Measurements from ENCODE around the gene FSTL5. TPM values are rescaled to one million over a fixed set of nuclear protein-coding genes. Genes with fewer than 3 reads are reported as not detected.
"Not testable (repeated sequence)": the region's sequence is repeated elsewhere in the genome, so short reads cannot be mapped to it uniquely, and the experiment has no call there.

Gene FSTL5
- total RNA-seq, 1 donor from 2014 or later: not detected

DNA sequence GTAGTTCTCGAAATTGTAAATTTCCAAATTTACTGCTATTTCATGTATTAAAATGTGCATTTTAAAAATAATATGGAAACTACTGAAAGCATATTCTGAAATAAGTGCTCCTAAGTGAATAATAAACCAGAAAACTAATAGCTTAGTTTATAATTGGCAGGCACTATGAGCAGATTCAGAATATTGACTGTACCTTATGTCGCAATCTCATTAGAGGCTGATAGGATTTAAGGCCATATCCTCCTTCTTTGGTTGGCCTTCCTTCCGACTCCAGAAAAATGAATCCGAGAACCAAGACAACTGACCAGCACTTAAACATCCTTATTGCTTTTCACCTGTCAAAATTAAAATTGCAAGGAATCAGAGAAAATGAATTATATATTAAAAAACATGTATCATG is 52.7 kb downstream of the FSTL5 start:
- DNase-seq (ENCODE audit: missing footprints) (no peak), ATAC-seq (no peak)
- intact Hi-C loops (cut with DNase I): no loop called here

GRCh38 chr4:162104459-162105124 is 59.2 kb downstream of the FSTL5 start:
- no peak for ATAC-seq
- intact Hi-C loops (cut with DNase I): no loop called here

DNA sequence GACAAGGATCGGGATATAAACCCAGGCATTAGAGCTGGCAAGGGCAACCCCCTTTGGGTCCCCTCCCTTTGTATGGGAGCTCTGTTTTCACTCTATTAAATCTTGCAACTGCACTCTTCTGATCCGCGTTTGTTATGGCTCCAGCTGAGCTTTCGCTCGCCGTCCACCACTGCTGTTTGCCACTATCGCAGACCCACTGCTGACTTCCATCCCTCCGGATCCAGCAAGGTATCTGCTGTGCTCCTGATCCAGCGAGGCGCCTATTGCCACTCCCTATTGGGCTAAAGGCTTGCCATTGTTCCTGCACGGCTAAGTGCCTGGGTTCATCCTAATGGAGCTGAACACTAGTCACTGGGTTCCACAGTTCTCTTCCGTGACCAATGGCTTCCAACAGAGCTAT is 59.9 kb downstream of the FSTL5 start:
- DNase-seq (ENCODE audit: missing footprints); ATAC-seq; intact Hi-C loops (cut with DNase I): not testable (repeated sequence)

More at GRCh38 chr4:162104459-162105124, 59.2 kb downstream of the FSTL5 start:
- DNase-seq (ENCODE audit: missing footprints): no peak

DNA sequence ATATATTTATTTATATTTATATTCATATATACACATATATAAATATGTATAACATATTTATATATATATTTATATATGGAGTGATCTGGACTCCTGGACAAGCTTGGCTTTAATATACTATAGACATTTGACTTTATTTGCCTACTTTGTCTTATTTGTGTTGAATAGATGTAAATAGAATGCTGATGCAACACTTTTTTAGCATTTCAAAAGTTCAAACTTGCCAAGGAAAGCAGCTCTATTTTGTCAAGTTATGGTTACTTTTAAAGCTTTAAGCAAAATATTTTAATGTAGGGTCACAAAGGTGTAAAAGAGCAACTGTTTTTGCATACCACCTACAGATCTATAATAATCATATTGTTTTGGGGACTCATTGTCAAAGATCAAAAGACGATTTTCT is 61.1 kb downstream of the FSTL5 start:
- DNase-seq (ENCODE audit: missing footprints) (no peak), ATAC-seq (no peak)
- intact Hi-C loops (cut with DNase I): no loop called here

DNA sequence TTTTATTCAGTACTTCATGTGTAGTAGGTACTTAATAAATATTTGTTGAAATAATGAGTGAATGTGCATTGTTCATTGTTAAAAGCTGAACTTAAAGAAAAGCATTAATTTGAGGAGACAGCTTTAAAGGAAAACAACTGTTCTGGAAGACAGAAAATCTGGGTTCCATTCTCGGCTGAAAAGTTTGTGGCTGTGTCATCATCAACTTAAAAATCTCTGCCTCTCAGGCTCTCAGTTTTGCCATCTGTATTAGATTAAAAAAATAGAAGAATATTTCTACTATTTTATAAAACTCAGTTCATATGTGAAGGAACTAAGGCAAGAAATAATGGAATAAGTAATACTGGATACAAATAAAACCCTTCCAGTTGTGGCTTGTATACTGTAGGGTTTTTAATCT is 62.5 kb downstream of the FSTL5 start:
- intact Hi-C loops (cut with DNase I): no loop called here
- ATAC-seq: no peak

GRCh38 chr4:162075726-162076125 is 88.1 kb downstream of the FSTL5 start:
- DNase-seq (ENCODE audit: missing footprints) (no peak), ATAC-seq (no peak)
- intact Hi-C loops (cut with DNase I): no loop called here

More for the DNA sequence above, 62.5 kb downstream of the FSTL5 start:
- no peak for DNase-seq (ENCODE audit: missing footprints)

- no peak for ATAC-seq
- DNase-seq (ENCODE audit: missing footprints): no peak
- intact Hi-C loops (cut with DNase I): no loop called here
These were observed 102.6 kb downstream of the FSTL5 start for GRCh38 chr4:162061214-162061613.

DNA sequence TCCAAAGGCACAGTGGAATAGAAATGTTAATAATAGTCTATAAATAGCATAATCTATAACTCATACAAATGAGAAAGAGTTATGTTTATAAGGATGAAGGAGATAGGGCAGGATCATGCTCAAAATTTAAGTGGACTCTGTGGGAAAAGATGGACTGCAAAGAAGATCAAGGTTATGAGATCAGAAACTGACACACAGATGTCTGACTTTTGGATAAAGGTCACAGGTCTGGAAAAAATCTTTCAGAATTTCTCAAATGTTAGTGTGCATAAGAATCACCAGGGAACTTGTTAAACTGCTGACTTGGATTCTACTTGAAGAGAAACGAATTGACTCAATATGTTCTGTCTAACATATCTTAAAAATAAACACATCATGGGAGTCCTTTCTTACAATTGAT is 104.1 kb downstream of the FSTL5 start:
- intact Hi-C loops (cut with DNase I): no loop called here
- no peak for DNase-seq (ENCODE audit: missing footprints)

DNA sequence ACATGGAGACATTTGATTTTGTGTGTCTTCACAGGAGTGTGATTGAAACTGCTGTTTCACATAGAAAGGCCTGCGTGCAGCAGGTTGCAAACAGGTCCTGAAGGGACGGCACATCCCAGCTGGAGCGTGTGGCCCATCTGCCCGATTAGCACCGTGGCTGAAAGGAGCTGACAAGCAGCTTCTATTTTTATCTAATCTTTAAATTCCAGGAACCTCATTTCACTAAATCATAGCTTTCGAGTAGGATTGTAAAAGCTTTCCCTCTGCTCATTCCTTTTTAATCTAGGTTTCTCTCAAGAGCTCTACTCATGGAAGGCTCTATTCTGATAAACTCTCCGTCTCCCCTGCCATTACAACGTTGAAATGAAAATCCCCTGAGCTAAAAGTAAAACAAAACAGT is 106.8 kb downstream of the FSTL5 start:
- intact Hi-C loops (cut with DNase I): no loop called here
- ATAC-seq (no peak), DNase-seq (ENCODE audit: missing footprints) (no peak)

More for the DNA sequence above, 104.1 kb downstream of the FSTL5 start:
- ATAC-seq: no peak

DNA sequence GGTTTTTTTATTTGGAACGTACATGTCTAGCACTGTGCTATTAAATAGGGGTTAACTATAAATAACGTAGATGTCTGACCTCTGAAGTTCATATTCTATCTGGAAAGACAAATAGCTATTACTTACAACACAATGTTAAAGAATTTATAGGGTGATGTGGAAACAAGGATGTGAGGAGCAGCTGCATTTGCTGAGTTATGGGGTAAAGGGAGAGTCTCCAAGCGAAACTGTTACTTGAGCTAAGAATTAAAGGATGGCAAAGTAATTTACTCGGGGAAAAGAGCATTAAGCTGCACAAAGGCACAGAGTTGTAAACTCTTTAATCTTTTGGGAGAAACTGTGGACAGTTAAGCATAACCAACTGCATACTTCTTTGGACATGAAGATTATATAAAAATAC is 117.7 kb downstream of the FSTL5 start:
- no peak for ATAC-seq
- no peak for DNase-seq (ENCODE audit: missing footprints)
- intact Hi-C loops (cut with DNase I): no loop called here

GRCh38 chr4:162038112-162038511 is 125.7 kb downstream of the FSTL5 start:
- DNase-seq (ENCODE audit: missing footprints) (no peak), ATAC-seq (no peak)
- intact Hi-C loops (cut with DNase I): no loop called here

DNA sequence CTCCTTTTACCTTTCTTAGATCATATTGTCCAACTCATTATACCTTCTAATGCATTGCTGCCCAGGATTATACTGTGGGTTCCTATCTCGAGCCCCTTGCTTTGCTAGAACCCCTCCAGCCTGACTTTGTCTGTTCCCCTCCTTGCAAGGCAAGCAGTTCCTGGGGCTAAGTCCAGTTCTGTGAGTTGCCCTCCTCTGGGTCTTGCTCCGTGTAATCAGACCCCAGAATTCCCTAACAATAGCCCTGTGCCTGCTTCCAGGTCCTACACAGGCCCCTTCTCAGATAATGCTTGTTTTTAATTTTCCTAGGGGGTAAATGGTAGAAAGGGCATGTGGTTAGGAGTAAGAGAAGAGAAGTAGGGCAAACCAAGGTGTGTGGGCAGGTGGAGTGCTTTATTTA is 145.9 kb downstream of the FSTL5 start:
- ATAC-seq (no peak), DNase-seq (ENCODE audit: missing footprints) (no peak)
- intact Hi-C loops (cut with DNase I): no loop called here

DNA sequence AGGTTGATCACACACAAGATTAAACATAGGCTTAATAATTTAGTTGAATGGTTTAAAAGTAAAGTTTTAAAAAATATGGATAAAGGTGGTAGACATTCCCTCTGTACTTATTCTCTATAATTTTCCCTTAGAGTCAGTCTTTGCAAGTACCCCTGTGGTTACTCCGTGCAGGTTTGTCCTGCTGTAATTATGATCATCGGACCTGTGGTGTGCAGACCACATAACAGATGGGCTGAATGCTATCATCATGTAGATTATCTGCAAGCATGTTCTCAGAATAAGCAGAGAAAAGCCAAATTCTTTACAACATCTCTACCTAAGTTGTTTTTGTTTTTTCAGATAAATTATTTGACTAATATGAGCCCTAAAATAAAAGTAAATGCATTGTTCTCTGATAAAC is 146.8 kb downstream of the FSTL5 start:
- no peak for ATAC-seq
- DNase-seq (ENCODE audit: missing footprints): no peak
- intact Hi-C loops (cut with DNase I): no loop called here

DNA sequence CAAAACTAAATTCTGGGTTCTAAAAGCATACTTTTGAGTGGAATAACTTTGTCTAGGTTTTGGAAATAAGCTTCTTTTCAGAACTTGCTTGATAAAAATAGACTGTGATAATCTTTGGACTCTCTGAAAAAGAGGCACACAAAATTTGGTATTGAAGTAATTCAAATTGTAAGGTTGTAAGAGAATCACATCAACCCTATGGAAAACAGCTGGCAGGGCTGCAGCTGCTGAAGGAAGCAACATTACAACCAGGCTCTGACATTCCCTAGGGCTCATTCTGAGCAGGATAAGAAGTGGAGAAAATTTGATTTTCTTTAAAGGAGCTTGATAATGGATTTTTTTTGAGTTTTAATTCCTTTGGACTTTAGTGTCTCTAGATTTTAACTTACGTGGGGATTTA is 147.6 kb downstream of the FSTL5 start:
- ATAC-seq (no peak), DNase-seq (ENCODE audit: missing footprints) (no peak)
- intact Hi-C loops (cut with DNase I): no loop called here

GRCh38 chr4:162015090-162015489 is 148.7 kb downstream of the FSTL5 start:
- no peak for ATAC-seq
- DNase-seq (ENCODE audit: missing footprints): no peak
- intact Hi-C loops (cut with DNase I): no loop called here

GRCh38 chr4:162011089-162011488 is 152.7 kb downstream of the FSTL5 start:
- DNase-seq (ENCODE audit: missing footprints) (no peak), ATAC-seq (no peak)
- intact Hi-C loops (cut with DNase I): no loop called here

- no peak for ATAC-seq
- no peak for DNase-seq (ENCODE audit: missing footprints)
- intact Hi-C loops (cut with DNase I): no loop called here
These were observed 153.4 kb downstream of the FSTL5 start for GRCh38 chr4:162010362-162010761.

DNA sequence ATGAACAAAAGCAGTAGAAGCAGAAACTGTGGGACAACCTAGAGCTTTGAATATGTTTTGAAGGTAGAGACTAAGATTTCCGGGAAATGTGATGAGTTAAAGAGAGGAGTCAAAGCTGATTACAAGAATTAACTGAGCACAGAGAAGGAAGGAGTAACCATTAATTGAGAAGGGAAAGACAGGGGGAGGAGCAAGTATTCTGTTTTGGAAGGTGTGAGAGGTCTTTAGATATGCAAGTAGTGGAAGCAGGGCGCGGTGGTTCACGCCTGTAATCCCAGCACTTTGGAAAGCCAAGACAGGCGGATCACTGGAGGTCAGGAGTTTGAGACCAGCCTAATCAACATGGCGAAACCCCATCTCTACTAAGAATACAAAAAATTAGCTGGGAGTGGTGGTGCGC is 171.5 kb downstream of the FSTL5 start:
- no peak for ATAC-seq
- no peak for DNase-seq (ENCODE audit: missing footprints)

DNA sequence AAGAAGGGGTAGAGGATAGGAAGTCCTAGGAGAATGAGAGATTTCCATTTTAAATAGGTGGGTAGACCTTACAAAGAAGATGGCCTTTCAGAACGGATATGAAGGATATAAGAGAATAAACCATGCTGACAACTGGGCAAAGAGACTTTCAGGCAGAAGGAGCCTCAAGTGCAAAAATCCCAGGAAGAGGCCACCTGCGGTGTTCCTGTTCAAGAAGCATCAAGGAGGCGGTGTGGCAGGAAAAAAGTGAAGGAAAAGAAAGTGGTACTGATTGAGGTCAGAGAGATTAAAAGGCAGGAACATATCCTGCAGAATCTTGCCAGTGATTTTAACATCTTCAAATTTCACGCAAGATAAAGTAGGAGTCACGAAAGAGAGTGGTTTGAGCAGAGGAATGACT is 172.0 kb downstream of the FSTL5 start:
- intact Hi-C loops (cut with DNase I): no loop called here
- no peak for ATAC-seq
- no peak for DNase-seq (ENCODE audit: missing footprints)

More for the DNA sequence above, 171.5 kb downstream of the FSTL5 start:
- intact Hi-C loops (cut with DNase I): no loop called here

DNA sequence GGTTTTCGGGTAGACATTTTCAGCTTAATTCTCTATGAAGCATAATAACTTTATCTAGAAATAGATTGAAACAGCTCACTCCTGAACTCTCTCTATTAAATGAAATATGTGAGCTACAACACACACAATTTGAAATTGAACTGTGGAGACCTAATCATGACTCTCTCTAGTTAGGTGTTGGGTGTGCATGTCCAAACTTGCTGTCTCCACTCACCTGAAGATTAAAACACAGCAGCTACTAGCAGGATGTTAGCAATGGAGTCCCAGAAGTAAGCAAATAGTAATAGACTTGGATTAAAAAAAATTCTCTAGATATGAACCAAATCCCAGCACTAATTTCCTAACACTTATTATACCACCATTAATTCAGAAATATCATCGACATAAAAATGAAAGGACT is 173.1 kb downstream of the FSTL5 start:
- ATAC-seq: no peak
- intact Hi-C loops (cut with DNase I): no loop called here

GRCh38 chr4:161988946-161989345 is 174.9 kb downstream of the FSTL5 start:
- ATAC-seq: no peak
- no peak for DNase-seq (ENCODE audit: missing footprints)
- intact Hi-C loops (cut with DNase I): no loop called here

More for the DNA sequence above, 173.1 kb downstream of the FSTL5 start:
- DNase-seq (ENCODE audit: missing footprints): no peak
